ENCODE data around the gene FAM184B.
A peak's percentile ranks its signal among the peaks of the same experiment; 100 is the strongest.
"Not testable (repeated sequence)": the region's sequence is repeated elsewhere in the genome, so short reads cannot be mapped to it uniquely, and the experiment has no call there.

FAM184B gene

GRCh38 chr4:17718471-17718870 is 63.0 kb downstream of the FAM184B start:
- no peak for DNase-seq (ENCODE audit: low spot score)

- DNase-seq (ENCODE audit: low spot score), result no peak
Measured at GRCh38 chr4:17717301-17717700, 64.1 kb downstream of the FAM184B start.

GRCh38 chr4:17715511-17715910 is 65.9 kb downstream of the FAM184B start:
- DNase-seq (ENCODE audit: low spot score), result no peak

- DNase-seq (ENCODE audit: low spot score), result no peak
Measured at GRCh38 chr4:17713779-17714178, 67.6 kb downstream of the FAM184B start.

- DNase-seq (ENCODE audit: low spot score), result no peak
Measured at GRCh38 chr4:17712166-17712565, 69.3 kb downstream of the FAM184B start.

- DNase-seq (ENCODE audit: low spot score), result not testable (repeated sequence)
Measured at GRCh38 chr4:17711206-17711605, 70.2 kb downstream of the FAM184B start.

GRCh38 chr4:17709763-17710068 is 71.7 kb downstream of the FAM184B start:
- no peak for DNase-seq (ENCODE audit: low spot score)

- DNase-seq (ENCODE audit: low spot score), result no peak
Measured at GRCh38 chr4:17708992-17709762, 72.2 kb downstream of the FAM184B start.

- no peak for DNase-seq (ENCODE audit: low spot score)
Measured at GRCh38 chr4:17707671-17708070, 73.8 kb downstream of the FAM184B start.

GRCh38 chr4:17705107-17705506 is 76.3 kb downstream of the FAM184B start:
- DNase-seq (ENCODE audit: low spot score), result no peak

GRCh38 chr4:17704020-17704650 is 77.3 kb downstream of the FAM184B start:
- no peak for DNase-seq (ENCODE audit: low spot score)

GRCh38 chr4:17702641-17703040 is 78.8 kb downstream of the FAM184B start:
- no peak for DNase-seq (ENCODE audit: low spot score)

GRCh38 chr4:17701882-17702281 is 79.5 kb downstream of the FAM184B start:
- DNase-seq (ENCODE audit: low spot score), result no peak

- no peak for DNase-seq (ENCODE audit: low spot score)
Measured at GRCh38 chr4:17701138-17701839, 80.1 kb downstream of the FAM184B start.

- DNase-seq (ENCODE audit: low spot score), result no peak
Measured at GRCh38 chr4:17699380-17699779, 82.0 kb downstream of the FAM184B start.

GRCh38 chr4:17698116-17698515 is 83.3 kb downstream of the FAM184B start:
- no peak for DNase-seq (ENCODE audit: low spot score)

GRCh38 chr4:17695341-17695740 is 86.1 kb downstream of the FAM184B start:
- no peak for DNase-seq (ENCODE audit: low spot score)

GRCh38 chr4:17694552-17694951 is 86.9 kb downstream of the FAM184B start:
- no peak for DNase-seq (ENCODE audit: low spot score)

- DNase-seq (ENCODE audit: low spot score), result no peak
Measured at GRCh38 chr4:17690898-17691297, 90.5 kb downstream of the FAM184B start.

GRCh38 chr4:17690135-17690534 is 91.3 kb downstream of the FAM184B start:
- no peak for DNase-seq (ENCODE audit: low spot score)

- peak; percentile 62 for DNase-seq (ENCODE audit: low spot score)
Measured at GRCh38 chr4:17688011-17688441, 93.4 kb downstream of the FAM184B start.

GRCh38 chr4:17687237-17687857 is 94.1 kb downstream of the FAM184B start:
- no peak for DNase-seq (ENCODE audit: low spot score)

- DNase-seq (ENCODE audit: low spot score), result not testable (repeated sequence)
Measured at GRCh38 chr4:17684648-17685047, 96.8 kb downstream of the FAM184B start.
